Neural progenitor cell (in vitro differentiated cells): ENCODE measurements around the gene PLN.

Experiments
- CTCF ChIP-seq: fragments of 200-600 bp; sonication (generic); IDR thresholded peaks from 2 replicates; pipeline ENCODE4 v1.5.1; 2017; ENCODE audit warnings: antibody characterized with exemption, mild to moderate bottlenecking
- EZH2 ChIP-seq: fragments of 200-600 bp; sonication (generic); IDR thresholded peaks from 2 replicates; pipeline ENCODE4 v1.6.1; 2017; ENCODE audit warnings: antibody characterized with exemption, mild to moderate bottlenecking, moderate library complexity
- EZH2phosphoT487 ChIP-seq: fragments of 200-600 bp; sonication (generic); IDR thresholded peaks from 2 replicates; pipeline ENCODE4 v1.6.1; 2017; ENCODE audit warnings: antibody characterized with exemption

GRCh38 chr6:118567974-118568373 is 19.9 kb downstream of the PLN start:
- TF ChIP-seq EZH2phosphoT487 (no peak), CTCF (no peak), EZH2 (no peak)
